Activated CD4-positive, alpha-beta T cell treated with anti-CD3 and anti-CD28 coated beads for 24 hours (primary cell): Measurements from ENCODE around the gene LRCH2.

Experiments
- DNase-seq, 2 donors: peaks; one replicate each; pipeline ENCODE4 v3.0.0-alpha.2; 2020; ENCODE audit warnings: low read depth in 2 of 2

LRCH2 gene

DNA sequence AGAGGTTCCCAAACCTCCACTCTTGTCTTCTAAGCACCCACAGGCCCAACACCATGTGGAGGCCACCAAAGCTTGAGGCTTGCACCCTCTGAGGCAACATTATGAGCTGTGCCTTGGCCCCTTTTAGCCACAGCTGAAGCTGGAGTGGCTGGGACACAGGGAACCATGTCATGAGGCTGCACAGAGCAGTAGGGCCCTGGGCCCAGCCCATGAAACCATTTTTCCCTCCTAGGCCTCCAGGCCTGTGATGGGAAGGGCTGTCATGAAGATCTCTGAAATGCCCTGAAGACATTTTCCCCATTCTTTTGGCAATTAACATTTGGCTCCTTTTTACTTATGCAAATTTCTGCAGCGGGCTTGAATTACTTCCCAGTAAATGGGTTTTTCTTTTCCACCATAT is 29.9 kb downstream of the LRCH2 start:
- no peak for DNase-seq

GRCh38 chrX:115192244-115192700 is 41.6 kb downstream of the LRCH2 start:
- no peak for DNase-seq

- no peak for DNase-seq
Measured at GRCh38 chrX:115191490-115192243, 42.2 kb downstream of the LRCH2 start.

GRCh38 chrX:115190636-115191489 is 43.0 kb downstream of the LRCH2 start:
- DNase-seq: no peak

- DNase-seq: no peak
Measured at GRCh38 chrX:115189646-115190635, 44.0 kb downstream of the LRCH2 start.

DNA sequence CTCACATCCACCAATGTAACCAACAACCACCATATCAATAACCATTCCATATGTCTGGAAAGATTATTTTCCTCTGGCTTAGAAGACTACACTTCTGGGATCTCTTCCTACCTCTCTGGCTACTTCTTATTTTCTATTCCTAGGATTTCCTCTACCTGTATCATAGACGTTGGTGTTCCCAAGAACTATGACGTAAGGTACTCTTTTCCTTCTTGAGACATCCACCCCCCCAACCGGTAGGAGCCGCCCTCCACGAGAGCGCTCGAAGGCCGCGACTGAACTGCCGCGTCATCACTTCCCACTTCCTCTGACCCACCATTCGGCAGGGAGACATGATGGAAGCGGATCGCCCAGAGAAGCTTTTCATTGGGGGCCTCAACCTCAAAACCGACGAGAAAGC is 44.8 kb downstream of the LRCH2 start, which contains the start of gene RBMXL3:
RBMXL3 (plus strand) TSS at position 301 of the 400 bp plus-strand sequence; CDS start at position 333, 32 bp downstream.
- no peak for DNase-seq

DNA sequence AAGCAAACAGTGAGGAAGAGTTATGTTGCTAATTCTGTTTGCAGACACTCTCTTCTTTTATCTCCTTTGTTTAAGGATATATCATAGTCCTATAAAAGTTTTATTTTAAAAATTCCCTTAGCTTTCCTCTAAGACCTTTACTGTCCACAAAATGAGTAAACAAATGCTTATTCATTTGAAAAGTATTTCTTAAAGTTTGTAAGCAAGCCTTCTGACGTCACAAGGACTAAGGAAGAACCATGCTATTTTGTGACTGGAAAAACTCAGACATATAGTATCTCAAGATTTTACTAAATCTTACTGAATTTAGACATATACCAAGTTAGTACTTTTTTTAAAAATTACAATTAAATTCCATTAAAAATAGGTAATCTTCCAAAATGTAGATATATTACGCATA is 49.9 kb downstream of the LRCH2 start:
- DNase-seq: no peak

DNA sequence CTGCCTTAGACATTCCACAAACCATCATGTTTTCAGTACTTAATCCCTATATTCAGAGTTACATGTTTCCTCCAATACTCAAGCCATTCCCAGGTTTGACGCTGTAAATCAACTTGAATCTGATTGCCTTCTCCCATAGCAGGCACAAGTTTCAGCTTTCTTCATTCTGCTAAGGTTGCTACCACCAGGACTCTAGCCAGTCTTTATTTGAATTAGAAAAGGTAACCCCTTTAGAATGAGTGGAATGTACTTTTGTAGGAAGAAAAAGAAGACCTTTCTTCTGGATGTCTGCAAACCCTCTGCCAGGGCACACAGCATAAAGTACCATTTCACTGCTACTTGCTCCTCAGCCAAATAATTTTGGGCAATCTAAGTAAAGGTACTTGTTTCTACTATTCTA is 55.4 kb downstream of the LRCH2 start:
- no peak for DNase-seq

- DNase-seq: no peak
Measured at GRCh38 chrX:115177932-115178331, 56.0 kb downstream of the LRCH2 start.

DNA sequence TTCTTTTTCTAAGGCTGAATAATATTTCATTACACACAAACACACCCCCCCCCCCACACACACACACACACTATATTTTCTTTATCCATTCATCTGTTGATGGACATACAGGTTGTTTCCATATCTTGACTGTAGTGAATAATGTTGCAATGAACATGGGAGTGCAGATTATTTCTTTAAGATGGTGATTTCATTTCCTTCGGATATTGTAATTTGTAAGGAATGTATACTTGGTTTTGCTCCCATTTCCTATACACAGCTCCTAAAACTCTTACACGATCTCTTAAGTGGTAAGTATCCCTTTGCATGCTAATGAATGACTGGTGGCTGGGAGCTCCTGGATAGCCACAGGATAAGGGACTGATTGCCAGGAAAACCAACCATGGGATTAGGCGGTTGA is 59.3 kb downstream of the LRCH2 start:
- DNase-seq: no peak

GRCh38 chrX:115173181-115173580 is 60.7 kb downstream of the LRCH2 start:
- DNase-seq: no peak

- DNase-seq: no peak
Measured at GRCh38 chrX:115147220-115147619, 86.7 kb downstream of the LRCH2 start.

DNA sequence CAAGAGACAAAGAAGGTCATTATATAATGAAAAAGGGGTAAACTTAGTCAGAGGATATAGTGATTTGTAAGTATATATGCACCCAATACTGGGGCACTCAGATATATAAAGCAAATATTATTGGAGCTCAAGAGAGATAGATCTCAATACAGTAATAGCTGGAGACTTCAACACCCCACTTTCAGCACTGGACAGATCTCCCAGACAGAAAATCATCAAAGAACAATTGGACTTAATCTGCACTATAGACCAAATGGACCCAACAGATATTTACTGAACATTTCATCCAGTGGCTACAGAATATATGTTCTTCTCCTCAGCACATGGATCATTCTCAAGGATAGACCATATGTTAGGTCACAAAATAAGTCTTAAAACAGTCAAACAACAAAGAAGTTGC is 91.8 kb downstream of the LRCH2 start:
- no peak for DNase-seq

DNA sequence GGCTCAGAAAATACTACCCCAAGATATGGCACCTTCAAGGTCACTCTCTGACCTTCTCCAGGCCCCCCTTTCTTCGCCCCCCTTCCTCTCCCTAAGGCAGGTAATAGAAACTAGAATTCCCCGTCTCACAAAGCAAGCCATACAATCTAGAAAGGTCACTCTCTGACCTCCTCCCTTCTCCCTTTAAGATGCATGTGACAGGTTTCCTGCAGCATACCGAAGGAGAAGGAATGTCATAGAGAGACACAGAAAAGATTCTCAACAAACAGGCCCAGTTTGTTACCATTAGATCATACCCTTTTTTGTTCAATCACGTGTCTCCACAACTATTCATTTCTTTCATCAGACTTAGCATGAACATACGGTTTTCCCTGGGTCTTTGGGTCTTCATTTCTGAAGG is 95.9 kb downstream of the LRCH2 start:
- DNase-seq: no peak

GRCh38 chrX:115134382-115134781 is 99.5 kb downstream of the LRCH2 start:
- DNase-seq: no peak

DNA sequence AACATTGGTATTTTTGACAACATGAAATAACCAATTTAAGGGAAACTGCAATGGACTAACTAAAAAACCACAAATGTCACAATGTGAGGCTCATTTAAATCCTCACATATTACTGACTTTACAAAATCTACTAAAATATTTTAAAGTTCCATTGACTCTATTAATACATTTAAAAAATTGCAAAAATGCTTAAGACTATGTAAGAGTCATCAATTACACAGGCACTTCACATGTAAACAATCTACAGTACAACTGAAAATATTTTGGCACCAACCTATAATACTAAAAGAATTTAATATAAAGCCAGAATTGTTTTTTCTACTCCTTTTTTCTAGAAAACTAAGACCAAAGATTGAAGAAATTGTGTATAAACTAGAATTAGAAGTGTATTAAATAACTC is 121.5 kb downstream of the LRCH2 start:
- DNase-seq: no peak

DNA sequence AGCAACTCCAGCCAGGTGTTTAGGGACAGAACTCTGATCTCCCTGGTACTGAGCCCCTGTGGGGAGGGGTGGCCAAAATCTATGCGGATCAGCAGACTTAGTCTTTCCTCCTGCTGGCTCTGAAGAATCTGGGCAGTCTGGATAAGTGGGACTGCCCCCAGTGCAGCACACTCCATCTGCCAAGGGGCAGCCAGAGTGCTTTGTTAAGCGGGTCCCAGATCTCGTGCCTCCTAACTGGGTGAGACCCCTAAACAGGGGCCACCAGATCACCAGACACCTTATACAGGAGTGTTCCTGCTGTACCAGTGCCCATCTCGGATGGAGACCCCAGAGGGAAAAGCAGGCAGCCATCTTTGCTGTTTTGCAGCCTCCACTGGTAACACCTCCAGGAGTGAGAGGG is 135.0 kb downstream of the LRCH2 start:
- DNase-seq: no peak

DNA sequence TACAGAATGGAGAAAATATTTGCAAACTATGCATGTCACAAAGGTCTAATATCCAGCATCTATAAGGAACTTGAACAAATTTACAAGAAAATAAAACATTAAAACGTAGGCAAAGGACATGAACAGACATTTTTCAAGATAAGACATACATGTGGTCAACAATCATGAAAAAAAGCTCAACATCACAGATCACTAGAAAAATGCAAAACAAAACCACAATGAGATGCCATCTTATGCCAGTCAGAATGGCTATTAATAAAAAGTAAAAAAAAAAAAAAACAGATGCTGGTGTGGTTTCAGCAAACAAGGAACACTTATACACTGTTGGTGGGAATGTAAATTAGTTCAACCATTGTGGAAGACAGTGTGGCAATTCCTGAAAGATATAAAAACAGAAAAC is 140.7 kb downstream of the LRCH2 start:
- DNase-seq: no peak

- no peak for DNase-seq
Measured at GRCh38 chrX:115089419-115089818, 144.5 kb downstream of the LRCH2 start.

GRCh38 chrX:115068896-115069295 is 165.0 kb downstream of the LRCH2 start:
- no peak for DNase-seq

DNA sequence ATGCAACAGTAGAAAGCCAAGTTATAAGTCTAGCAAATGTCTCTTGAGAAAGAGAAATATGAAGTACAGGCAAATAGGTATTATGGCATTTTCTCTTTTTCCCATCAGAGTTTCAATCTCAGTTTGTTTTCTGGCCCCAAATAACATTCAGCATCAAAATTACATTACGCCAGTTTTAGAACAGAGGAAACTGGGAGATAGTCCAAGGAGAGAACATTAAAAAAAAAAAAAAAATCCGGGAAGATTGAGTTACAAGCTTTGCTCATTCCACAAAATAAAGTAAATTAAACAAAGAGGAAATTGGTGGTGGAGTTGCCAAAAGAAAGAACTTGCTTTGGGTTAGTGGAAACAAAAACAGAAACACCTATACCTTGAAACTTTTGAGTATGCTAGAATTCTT is 166.1 kb downstream of the LRCH2 start:
- DNase-seq: no peak

DNA sequence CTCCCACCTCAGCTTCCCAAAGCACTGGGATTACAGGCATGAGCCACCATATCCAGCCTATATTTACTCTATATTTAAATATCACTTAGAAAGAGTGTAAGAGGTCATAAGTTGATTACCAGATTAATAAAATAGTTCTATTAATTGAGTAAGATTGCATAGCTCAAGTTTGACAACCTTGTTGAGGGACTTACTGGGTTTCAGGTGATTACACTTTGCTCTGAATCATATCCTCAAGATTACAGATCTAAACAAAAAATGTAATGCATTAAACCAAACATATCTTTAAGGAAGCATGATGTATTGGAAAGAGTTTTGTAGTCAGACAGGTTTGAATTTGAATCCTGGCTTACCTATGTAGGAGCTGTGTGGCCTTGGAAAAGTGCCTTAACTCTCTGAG is 168.6 kb downstream of the LRCH2 start:
- DNase-seq: no peak
